Daoy (cell line): ENCODE results near the gene COL25A1. TPM values are rescaled to one million over a fixed set of nuclear protein-coding genes. Genes with fewer than 3 reads are reported as not detected.
A peak's percentile ranks its signal among the peaks of the same experiment; 100 is the strongest.

Experiments
- DNase-seq: peaks from one replicate; pipeline ENCODE4 v3.0.0-alpha.2; 2015; ENCODE audit warnings: low read depth
- total RNA-seq: library from RNA; depleted of rRNA; stranded (reverse); fragments of >200 nt; shearing (Covaris generic); gene quantifications from 2 replicates; pipeline ENCODE4 v1.2.3, GENCODE V29; 2014

The COL25A1 gene
- total RNA-seq, 1 experiment from 2014 or later: 0.74 TPM

DNA sequence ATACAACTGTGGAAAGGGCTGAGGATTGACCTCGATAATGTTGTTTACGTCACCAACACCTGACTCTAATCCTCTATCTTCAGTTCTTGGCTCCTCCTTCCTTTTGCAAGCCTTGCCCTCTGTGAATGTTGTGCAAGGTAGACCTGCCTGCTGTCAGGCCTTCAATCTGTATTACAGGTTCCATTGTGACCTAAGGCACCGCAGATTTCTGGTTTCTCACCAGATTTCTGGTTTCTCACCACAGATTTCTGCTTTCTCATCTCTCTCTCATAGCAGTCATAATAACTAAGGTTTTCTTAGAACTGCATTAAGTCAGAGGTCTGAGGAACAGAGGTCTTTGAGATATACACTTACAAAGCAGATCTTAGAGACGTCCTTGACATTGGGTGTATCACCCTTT is 488.1 kb downstream of the COL25A1 start:
- no peak for DNase-seq

DNA sequence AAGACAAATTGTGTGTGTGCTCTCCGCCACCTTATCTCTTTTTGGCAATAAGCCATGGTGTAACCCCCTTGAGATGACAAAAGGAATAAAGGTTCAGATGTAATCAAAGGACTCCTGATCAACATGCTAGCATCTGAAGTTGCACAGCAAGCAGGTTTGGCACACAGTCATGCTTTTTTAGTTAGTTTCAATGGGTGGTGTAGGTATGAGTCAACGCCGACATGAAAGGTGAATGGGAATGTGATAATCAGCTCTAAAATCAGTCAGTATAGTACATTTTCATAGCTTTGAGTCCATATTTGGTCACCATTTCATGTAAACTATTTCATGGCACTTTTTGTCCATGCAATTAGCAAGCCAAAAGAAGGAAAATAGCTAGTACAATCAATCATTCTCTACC is 489.2 kb downstream of the COL25A1 start:
- DNase-seq: no peak

DNA sequence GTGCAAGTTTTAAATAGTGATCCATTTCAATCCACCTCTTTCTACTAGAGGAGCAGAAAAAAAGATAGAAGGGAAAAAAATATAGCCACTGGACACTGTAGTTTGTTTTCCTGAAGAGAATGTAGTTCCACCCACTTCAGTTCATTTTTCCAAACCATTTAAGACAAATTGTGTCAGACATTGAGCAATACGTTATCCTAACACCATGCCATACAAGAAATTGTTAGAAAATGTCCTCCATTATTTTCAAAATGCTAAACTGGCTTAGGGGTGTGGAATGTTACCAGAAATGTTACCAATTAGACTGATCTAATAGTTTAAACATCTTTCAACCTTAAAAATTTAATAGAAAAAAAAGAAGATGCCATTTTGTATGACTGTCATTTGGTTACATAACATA is 491.0 kb downstream of the COL25A1 start:
- no peak for DNase-seq

DNA sequence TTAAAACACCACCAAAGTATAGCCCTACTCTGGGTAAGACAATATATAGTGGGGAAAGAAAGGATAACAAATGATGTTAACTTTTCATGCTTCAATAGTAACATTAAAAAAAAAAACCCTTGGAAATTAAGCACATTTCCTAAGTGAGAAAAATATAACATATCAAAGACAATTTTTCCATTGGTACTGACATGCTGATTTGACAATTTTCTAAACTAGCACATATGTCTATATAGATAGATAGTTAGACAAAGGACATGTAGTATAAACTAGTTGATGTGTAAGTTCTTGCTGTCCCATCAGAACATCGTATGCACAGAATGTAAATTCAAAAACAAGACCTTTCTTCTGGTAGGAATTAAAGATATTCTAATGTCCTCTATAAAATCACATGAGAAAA is 492.4 kb downstream of the COL25A1 start:
- no peak for DNase-seq

DNA sequence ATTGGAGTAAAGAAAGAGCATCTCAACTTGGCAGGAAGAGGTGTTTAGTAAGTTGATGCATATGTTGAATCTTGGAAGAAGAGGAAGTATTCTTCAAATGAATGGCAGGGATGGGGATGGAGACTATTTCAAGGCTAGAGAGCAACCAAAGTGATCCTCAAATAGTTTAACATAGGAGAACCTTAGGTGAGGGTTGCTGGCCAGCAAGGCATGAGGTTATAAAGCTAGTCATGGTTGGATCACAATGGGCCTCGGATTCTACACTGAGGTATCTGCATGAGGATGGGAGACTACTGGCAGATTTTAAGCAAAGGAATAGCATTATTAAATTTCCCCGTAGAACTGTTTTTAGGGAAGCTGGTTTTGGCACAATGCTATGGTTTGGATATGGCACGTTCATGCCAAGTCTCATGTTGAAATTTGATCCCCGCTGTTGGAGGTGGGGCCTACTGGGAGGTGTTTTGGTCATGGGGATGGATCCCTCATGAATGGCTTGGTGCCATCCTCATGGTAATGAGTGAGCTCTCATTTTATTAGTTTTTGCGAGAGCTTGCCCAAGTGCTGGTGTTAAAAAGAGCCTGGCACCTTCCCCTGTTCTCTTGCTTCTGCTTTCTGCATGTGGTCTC is 497.7 kb downstream of the COL25A1 start:
- DNase-seq: no peak

DNA sequence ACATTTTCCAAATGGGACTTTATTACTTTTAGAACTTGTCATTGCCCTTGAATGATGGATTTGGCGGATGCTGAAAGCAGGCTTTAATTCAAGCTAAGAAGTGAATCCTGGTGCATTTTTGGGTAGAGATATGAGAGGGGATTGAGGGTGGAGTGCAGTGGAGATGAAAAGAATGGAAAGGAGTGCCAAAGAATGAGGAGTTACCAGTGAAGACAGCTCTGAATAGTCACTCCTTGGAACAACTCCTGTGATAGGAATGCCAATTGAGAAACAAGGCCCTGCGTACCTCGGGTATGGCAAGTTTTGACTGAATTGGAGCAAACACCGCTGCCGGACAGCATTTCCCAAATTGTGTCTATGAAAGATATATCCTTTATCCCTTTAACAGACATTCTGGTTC is 503.2 kb downstream of the COL25A1 start:
- DNase-seq: no peak

DNA sequence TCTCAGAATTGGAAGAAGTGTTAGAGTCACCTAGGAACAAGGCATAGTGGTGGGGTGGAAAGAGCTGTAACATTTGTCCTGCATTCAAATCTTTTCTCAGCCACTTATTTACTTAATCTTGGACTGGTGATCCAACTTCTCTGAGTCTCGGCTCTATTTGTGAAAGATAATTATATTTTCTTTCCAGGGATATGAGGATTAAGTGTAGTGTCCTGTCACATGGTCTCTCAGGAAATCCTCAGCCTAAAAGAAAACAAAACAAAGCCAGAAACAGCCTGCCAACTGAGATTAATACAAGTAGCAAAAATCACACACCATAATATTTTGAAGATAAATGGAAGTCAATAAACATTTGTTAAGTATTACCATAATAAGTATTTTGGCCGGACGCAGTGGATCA is 506.3 kb downstream of the COL25A1 start:
- no peak for DNase-seq

DNA sequence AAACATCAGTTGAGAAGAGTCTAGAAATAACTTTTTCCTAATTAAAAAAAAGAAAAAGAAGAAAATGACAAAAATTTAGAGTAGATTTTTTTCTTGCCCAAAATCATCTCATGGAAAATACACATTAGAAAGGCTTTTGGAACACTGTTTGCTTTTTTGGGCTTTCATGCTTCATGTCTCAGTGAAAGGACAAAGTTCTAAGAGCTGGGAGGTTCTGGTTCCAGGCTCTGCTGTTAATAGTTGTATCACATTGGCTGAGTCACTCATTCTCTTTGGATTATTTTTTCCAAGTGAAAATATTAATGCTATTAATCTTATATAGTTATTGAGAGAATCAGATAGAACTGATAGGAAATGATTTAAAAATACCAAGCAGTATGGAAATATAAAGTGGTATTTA is 506.7 kb downstream of the COL25A1 start:
- DNase-seq: no peak

DNA sequence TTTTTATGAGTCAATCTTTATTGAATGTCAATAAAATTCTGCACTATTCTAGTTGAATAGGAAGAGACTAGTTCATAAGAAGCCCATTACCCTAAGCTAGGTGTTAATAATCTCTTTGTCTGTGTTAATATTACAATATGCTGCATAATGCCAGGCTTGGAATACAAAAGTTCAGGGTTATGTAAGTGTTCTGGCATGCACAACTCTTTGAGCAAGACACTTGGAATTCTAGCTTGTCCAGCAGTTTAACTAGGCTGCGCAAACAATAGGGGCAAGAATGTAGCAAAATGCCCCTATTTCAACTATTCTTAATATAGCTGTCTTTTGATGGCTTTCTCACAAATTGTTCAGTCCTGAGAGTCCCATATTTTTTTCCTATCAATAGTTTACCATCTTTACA is 508.3 kb downstream of the COL25A1 start:
- DNase-seq: no peak

DNA sequence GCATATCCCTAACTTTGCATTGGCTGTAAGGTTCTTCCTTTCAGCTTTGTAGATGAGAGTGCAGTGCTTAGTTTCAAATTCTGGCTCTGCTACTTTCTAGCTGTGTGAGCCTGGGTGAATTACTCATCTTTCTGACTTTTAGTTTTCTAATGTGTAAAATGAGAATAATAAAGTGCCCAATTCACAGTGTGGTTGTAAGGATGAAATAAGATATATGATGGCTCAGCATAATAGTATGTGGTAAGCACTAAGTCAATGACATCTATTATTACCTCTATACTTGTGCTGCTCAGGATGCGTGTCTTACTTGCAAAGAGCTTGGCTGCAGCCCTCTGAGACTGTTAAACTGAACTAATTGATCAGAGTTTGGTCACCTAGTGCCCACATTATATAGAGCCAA is 509.0 kb downstream of the COL25A1 start:
- no peak for DNase-seq

DNA sequence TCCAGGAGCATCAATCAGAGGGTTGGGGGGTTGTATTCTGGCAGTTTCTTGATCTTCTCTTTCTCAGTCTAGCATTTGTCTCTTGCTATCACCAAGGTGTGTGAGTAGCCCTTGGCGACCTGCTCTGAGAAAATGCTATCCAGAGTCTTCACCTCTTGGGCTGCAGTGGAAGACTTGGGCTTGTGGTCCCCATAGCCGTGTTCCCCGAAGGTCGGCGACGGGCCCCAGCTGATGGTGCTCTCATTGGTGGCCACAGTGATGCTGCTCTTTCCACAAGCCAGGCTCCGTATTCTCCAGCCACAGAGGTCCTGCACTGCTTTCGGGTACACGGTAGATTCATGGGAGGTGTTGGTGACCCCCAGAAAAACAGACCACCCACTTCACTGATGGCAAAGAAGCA is 513.7 kb downstream of the COL25A1 start:
- DNase-seq: no peak

DNA sequence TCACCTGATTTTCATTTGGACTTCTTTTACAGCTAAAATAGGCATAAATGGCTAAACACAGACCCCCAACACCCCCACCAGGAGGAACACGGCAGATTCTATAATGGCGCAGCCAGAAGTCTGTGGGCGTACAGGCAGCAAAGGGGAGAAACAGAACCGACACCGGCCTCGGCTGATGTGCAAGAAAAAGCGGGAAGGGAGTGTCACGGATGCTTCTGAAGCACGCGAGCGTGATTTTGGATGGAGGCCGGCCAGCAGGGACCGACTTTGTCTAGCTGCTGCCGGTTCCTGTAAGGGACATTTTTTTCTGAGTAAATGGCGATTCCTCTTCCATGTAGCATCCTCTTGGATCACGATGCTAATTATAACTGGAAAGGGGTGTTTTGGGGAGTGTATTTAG is 514.7 kb downstream of the COL25A1 start:
- DNase-seq: no peak

DNA sequence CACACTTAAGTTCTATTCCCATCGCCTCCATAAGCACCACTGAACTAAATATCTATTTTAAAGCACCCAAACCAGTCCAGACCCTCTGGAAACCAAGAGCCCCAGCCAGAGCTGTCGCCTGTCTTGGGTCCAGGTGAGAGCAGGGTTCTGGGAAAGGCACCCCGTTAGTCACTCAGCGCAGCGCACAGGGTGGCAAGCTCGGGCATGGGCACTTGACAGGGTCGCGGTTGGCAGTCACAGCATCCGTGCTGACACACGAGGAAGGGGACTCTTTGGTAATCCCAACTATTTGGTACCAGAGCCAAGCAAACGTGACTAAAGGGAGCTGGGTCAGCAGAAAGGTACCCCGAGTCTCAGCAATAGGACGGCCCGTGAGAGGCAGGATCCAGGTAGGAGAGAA is 515.4 kb downstream of the COL25A1 start:
- DNase-seq: no peak

DNA sequence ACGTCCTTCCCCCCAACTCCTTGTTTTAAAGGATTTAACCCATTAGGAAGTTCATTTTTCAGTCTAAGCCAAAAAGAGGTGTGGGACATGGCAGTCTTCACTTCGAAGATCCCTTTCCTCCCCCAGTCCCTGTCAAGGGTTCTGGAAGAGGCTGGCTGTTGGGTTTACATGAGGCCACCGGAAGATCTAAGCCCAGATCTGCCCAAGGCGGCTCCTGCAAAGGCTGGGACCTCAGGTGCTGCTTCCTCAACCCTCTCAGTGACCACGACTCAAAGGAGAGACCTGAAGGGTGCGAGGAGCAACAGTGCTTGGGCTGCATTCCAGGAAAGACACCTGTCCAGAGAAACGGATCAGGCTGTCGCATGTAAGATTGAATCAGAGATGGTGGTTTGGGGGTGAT is 516.1 kb downstream of the COL25A1 start:
- DNase-seq: no peak

DNA sequence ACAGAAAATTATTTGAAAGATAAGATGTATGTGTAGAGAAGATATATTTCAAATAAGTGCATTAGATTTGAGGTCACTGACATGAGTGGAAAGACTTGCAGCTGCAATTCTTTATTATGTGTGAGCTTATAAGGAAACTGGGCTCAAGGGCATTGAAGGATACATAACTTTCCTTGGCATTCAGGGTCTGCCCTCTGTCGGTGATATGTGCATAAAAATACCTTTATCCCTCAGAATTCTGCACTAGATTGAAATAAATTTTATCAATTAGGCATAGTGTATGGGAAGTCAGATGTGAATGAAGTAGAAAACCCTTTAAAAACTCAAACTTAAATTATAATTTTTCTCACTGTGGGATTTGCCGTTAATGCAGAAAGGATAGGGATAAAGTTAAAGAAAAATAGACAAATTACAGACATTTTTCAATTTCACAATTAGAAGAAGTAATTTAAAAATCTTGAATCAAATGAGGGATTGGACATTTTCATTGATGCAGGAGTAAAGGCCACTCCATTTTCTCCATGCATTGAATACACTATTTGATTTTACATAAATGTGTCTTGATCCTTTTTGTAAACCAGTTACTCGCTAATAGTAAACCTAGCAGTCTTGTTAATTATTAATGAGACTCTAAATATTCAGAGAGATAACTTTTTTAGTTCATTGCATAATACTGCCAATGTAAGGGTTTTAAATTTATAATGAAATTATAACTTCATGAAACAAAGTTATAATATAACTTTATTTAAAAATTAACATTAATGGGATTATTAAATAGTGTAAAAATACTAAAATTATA is 518.6 kb downstream of the COL25A1 start:
- peak; percentile 2 for DNase-seq

DNA sequence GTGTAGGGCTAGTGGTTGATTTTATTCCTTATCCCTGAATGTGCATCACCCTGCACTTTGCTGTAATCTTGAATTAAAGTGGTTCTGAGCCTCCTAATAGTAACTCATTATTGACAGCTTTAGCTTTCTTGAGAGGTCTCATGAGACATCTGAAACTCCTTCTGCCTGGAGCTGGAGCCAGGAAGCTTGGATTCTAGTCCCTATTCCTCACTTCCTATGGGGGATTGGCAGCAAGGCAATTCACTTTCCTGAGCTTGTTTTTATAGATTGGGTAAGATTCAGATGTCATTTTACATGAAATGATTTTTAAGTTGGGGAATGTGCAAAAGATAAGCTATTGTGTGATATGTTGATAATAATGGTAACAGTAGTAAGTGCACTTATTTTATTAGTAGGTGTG is 522.5 kb downstream of the COL25A1 start:
- DNase-seq: no peak

DNA sequence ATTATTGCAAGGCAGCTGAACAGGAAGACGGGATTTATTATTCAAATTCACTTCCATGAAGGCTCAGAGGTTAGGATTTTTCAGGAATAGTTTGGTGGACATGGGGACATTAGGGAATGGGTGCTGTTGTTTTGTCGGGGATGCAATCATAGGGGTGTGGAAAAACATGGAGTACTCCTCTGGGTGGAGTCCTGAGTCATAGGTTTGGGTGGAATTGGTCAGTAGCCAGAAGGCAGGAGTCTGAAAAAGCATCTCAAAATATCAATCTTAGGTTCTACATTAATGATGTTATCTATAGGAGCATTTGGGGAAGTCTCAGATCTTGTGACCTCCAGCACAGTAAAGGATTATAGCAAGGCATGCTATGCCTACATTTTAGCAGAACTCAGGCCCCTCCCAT is 525.1 kb downstream of the COL25A1 start:
- peak; percentile 3 for DNase-seq

DNA sequence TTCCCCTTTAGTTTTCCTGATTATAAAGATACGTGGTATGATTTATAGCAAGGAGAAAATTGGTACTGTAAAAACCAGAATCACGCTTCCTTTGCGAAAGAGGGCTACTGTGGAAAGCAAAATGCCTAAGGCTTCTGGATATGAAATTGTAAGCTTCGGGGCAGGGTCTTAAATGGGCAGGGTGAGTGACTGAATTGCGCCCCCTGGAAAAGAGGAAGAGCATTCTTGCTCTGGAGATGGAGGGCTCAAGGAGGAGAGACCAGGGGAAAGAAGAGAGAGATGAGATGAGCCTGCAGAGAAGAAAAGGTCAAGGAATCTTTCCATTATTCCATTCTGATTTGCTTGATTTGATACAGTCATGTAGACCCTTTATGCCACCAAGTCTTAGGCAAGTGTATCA is 526.5 kb downstream of the COL25A1 start:
- DNase-seq: no peak

DNA sequence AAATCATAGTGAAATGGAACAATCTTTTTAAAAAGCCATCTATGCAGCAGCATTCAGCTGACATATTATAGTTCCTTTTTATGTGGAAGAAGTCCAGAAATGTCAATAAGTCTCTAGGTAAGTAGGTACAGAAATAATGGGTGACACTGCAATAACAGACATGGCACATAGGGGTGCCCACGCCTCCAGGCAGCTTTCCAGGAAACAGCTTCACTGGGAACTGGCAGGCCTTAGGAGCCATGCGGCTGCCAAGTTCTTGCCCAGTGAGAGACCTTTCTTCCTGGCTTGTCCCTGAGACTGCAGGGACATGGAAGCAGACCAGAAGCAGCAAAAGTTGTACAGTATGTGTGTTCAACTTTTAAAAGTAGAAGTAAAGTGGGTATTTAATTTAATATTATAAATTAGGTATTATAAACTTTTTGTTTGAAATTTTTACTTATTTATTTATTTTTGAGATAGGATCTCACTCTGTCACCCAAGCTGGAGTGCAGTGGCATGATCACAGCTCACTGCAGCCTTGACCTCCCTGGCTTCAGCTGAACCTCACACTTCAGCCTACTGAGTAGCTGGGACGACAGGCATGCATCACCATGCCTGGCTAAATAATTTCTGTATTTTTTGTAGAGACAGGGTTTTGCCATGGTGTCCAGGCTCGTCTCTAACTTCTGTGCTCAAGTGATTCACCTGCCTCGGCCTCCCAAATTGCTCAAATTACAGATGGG is 527.5 kb downstream of the COL25A1 start:
- peak; percentile 7 for DNase-seq

DNA sequence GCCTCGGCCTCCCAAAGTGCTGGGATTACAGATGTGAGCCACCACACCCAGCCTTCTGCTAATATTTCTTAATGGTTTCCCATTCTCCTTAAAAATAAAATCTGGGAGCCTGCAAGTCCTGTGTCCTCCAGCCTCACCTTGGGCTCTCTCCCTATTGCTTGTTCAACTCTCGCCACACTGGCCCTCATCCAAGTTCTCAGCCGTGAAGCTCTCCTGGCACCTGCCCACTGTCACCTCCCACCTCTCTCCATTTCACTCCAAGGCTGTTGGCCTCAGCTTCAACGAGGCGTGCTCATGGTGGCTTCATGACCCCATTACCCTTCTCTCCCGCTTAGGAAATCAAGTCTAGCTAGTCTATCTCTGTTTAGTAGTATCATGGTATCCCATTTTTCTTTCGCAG is 530.1 kb downstream of the COL25A1 start:
- DNase-seq: no peak

DNA sequence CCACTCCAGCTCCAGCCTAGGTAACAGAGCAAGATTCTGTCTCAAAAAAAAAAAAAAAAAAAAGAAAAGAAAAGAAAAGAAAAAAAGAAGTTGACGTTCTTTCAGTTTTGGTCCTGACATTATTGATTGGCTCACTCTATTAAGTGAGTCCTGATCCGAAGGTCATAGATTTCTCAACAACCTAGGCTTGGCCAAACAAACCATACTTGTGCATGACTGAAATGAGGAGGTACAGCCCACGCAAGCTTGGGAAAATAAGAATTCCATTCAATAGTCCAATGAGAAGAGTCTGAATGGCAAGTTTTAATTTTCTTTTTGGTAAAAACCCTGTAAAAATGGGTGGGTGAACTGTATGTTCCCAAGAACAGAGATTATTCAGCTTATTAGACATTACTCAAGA is 536.4 kb downstream of the COL25A1 start:
- DNase-seq: no peak

DNA sequence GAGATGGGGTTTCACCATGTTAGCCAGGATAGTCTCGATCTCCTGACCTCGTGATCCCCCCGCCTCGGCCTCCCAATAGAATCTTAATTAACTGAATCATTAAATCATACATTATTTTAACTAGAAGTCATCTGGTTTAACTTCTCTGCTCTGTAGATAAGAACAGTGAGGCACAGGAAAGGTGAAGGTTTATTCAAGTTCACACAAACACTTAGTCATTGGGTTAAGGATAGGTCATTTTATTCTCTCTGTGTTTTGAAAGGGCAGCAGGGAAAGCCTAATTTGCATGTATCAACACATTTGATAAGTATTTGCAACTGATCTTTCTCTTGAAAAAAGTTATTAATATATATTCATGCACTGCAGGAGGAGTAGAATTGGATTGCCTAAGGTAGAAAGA is 538.5 kb downstream of the COL25A1 start:
- DNase-seq: no peak

DNA sequence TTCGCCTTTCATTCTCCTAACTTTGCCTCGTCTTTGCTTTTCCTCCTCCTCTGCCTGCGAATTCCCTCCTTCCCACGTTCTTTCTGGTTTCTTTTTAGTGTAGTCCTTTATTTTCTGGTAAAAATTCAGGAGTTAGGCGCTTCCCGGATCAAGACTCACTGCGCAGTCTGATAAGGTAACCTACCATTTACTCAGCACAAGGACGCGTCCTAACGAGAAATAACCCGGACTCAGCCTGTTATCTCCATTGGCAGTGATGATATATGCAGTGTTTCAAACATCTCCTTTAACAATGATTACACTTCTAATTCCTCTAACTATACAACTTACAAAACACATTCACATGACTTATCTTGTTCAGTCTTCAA is 539.2 kb downstream of the COL25A1 start:
- DNase-seq: no peak
